NCI-H526 treated with DMSO at 0.1 percent for 48 hours (cell line): ENCODE measurements around the gene RER1.

Experiments used
- DNase-seq: peaks from one replicate; lab custom pipeline; 2025; lab: John Stamatoyannopoulos, UW

Gene RER1

GRCh38 chr1:2445162-2445822, 53.7 kb downstream of the RER1 start:
- no peak for DNase-seq

- DNase-seq = no peak
Measured at GRCh38 chr1:2445823-2446215, 54.2 kb downstream of the RER1 start.

GRCh38 chr1:2446394-2446793, 54.8 kb downstream of the RER1 start:
- no peak for DNase-seq

- DNase-seq = no peak
Measured at GRCh38 chr1:2446861-2447260, 55.2 kb downstream of the RER1 start.

GRCh38 chr1:2447276-2448097, 55.8 kb downstream of the RER1 start:
- no peak for DNase-seq

- DNase-seq = no peak
Measured at GRCh38 chr1:2448098-2448445, 56.4 kb downstream of the RER1 start.

GRCh38 chr1:2449636-2450454, 58.2 kb downstream of the RER1 start:
- no peak for DNase-seq

GRCh38 chr1:2451741-2452140, 60.1 kb downstream of the RER1 start:
- DNase-seq = no peak

- no peak for DNase-seq
Measured at GRCh38 chr1:2452201-2452931, 60.7 kb downstream of the RER1 start.

- DNase-seq = no peak
Measured at GRCh38 chr1:2452932-2453315, 61.3 kb downstream of the RER1 start.

GRCh38 chr1:2454227-2454626, 62.6 kb downstream of the RER1 start:
- no peak for DNase-seq
